GM12873 (cell line): ENCODE measurements around the gene SPINK5.

ENCODE experiments used
- CTCF ChIP-seq: IDR thresholded peaks from 2 replicates; pipeline ENCODE4 v1.5.1; 2012; ENCODE audit warnings: low read depth, mild to moderate bottlenecking, moderate library complexity, low read length, control low read depth; ENCODE audit not compliant: insufficient read depth; ENCODE audit errors: missing control alignments

Gene SPINK5

GRCh38 chr5:148135091-148136048 is 71.6 kb downstream of the SPINK5 start:
- TF ChIP-seq CTCF = no peak

GRCh38 chr5:148140846-148141245 is 77.1 kb downstream of the SPINK5 start:
- TF ChIP-seq CTCF = no peak

GRCh38 chr5:148141645-148142044 is 77.9 kb downstream of the SPINK5 start:
- no peak for TF ChIP-seq CTCF

GRCh38 chr5:148145916-148146315 is 82.1 kb downstream of the SPINK5 start:
- TF ChIP-seq CTCF = no peak

GRCh38 chr5:148146487-148146886 is 82.7 kb downstream of the SPINK5 start:
- TF ChIP-seq CTCF = no peak

GRCh38 chr5:148147415-148147814 is 83.6 kb downstream of the SPINK5 start:
- TF ChIP-seq CTCF = no peak

- no peak for TF ChIP-seq CTCF
Measured at GRCh38 chr5:148151872-148152271, 88.1 kb downstream of the SPINK5 start.
